SK-N-SH (cell line): ENCODE measurements around the gene POLD3. TPM values are rescaled to one million over a fixed set of nuclear protein-coding genes. Genes with fewer than 3 reads are reported as not detected.

Experiments
- CTCF ChIA-PET: fragments of 300-600, 350-600 bp; formaldehyde crosslinking; extraction: SDS; loops from one replicate; lab custom pipeline; 2021; lab: Yijun Ruan, JAX
- POLR2A ChIA-PET: fragments of 350-600 bp; sonication (Branson Sonifier 250); formaldehyde crosslinking; extraction: SDS; loops from one replicate; lab custom pipeline; 2020; ENCODE audit warnings: antibody characterized with exemption, inconsistent platforms; lab: Yijun Ruan, JAX
- DNase-seq: peaks from one replicate; pipeline ENCODE4 v3.0.0; 2012
- H2AFZ ChIP-seq: fragments of 200-600 bp; sonication (generic); 2 replicates; pipeline ENCODE4 v1.8.1; 2016; ENCODE audit warnings: antibody characterized with exemption, mild to moderate bottlenecking, low read depth
- H3F3A ChIP-seq: fragments of 200-600 bp; sonication (generic); replicated peaks from 2 replicates; pipeline ENCODE3; 2016; ENCODE audit warnings: antibody characterized with exemption, mild to moderate bottlenecking; ENCODE audit not compliant: insufficient read depth
- H3K27ac ChIP-seq, 2 experiments: fragments of 200-500 bp in 1 of 2; fragments of 200-600 bp in 1 of 2; sonication (Bioruptor generic) in 1 of 2; sonication (generic), shearing (Covaris generic) in 1 of 2; 2 replicates each; pipeline versions ENCODE4 v1.5.1 to v1.6.1; 2014 to 2016; ENCODE audit warnings: low read depth in 2 of 2, inconsistent platforms in 1 of 2, low read length in 1 of 2, mild to moderate bottlenecking in 1 of 2, mixed read lengths in 1 of 2
- H3K27me3 ChIP-seq: fragments of 200-600 bp; sonication (generic), shearing (Covaris generic); 2 replicates; pipeline ENCODE4 v1.6.1; 2016; ENCODE audit warnings: mixed run types; ENCODE audit not compliant: insufficient read depth
- H3K36me3 ChIP-seq, 2 experiments: fragments of 200-500 bp in 1 of 2; fragments of 200-600 bp in 1 of 2; sonication (Bioruptor generic) in 1 of 2; sonication (generic) in 1 of 2; replicated peaks in 1 of 2; 2 replicates each; pipeline versions ENCODE3 to v1.5.1; 2014 to 2016; ENCODE audit warnings: low read length in 1 of 2, mild to moderate bottlenecking in 1 of 2; ENCODE audit not compliant: insufficient read depth in 2 of 2, control insufficient read depth in 1 of 2
- H3K4me1 ChIP-seq, 2 experiments: fragments of 200-500 bp in 1 of 2; fragments of 200-600 bp in 1 of 2; sonication (Bioruptor generic) in 1 of 2; sonication (generic), shearing (Covaris generic) in 1 of 2; 2 replicates each; pipeline versions ENCODE4 v1.5.1 to v1.6.1; 2014 to 2016; ENCODE audit warnings: low read depth in 1 of 2, low read length in 1 of 2, mixed run types in 1 of 2; ENCODE audit not compliant: insufficient read depth in 2 of 2, control insufficient read depth in 1 of 2
- H3K4me2 ChIP-seq: fragments of 200-600 bp; sonication (generic), shearing (Covaris generic); 2 replicates; pipeline ENCODE4 v1.6.1; 2017; ENCODE audit warnings: mixed run types
- H3K4me3 ChIP-seq, 2 experiments: fragments of 200-500 bp in 1 of 2; fragments of 200-600 bp in 1 of 2; sonication (Bioruptor generic) in 1 of 2; sonication (generic), shearing (Covaris generic) in 1 of 2; 2 replicates each; pipeline versions ENCODE4 v1.5.1 to v1.8.1; 2014 to 2016; ENCODE audit warnings: low read depth in 2 of 2, inconsistent platforms in 1 of 2, low read length in 1 of 2, mild to moderate bottlenecking in 1 of 2, mixed read lengths in 1 of 2, moderate library complexity in 1 of 2
- H3K79me2 ChIP-seq: fragments of 200-600 bp; sonication (generic); 2 replicates; pipeline ENCODE4 v1.8.1; 2017; ENCODE audit warnings: mild to moderate bottlenecking; ENCODE audit not compliant: insufficient read depth
- H3K9ac ChIP-seq: fragments of 200-600 bp; sonication (generic); 2 replicates; pipeline ENCODE4 v1.6.1; 2017; ENCODE audit warnings: mixed run types
- H3K9me2 ChIP-seq: fragments of 200-600 bp; sonication (generic); 2 replicates; pipeline ENCODE4 v1.6.1; 2017; ENCODE audit warnings: mixed run types
- H3K9me3 ChIP-seq: fragments of 200-600 bp; sonication (generic); 2 replicates; pipeline ENCODE4 v1.6.1; 2017; ENCODE audit warnings: mixed run types, mild to moderate bottlenecking, moderate library complexity
- H4K20me1 ChIP-seq: fragments of 200-600 bp; sonication (generic); 2 replicates; pipeline ENCODE4 v1.6.1; 2017; ENCODE audit warnings: mild to moderate bottlenecking, mixed run types; ENCODE audit not compliant: insufficient read depth
- CHD2 ChIP-seq: fragments of 150-350 bp; IDR thresholded peaks from 2 replicates; pipeline ENCODE4 v1.6.1; 2018; ENCODE audit warnings: low read length; ENCODE audit not compliant: partially characterized antibody
- ELF1 ChIP-seq: IDR thresholded peaks from 2 replicates; pipeline ENCODE4 v1.4.0; 2012
- EP300 ChIP-seq, 2 experiments: IDR thresholded peaks; 2 replicates each; pipeline versions ENCODE4 v1.4.0 to v1.6.1; 2012; ENCODE audit warnings: borderline replicate concordance in 1 of 2, low read depth in 1 of 2, low read length in 1 of 2
- FOXJ3 ChIP-seq: sonication (generic); formaldehyde crosslinking; IDR thresholded peaks from 2 replicates; pipeline ENCODE4 v1.5.1; 2020; ENCODE audit warnings: mild to moderate bottlenecking, missing genetic modification reagents
- GATA2 ChIP-seq: sonication (generic); formaldehyde crosslinking; IDR thresholded peaks from 2 replicates; pipeline ENCODE4 v1.5.0; 2020; ENCODE audit warnings: mild to moderate bottlenecking, missing genetic modification reagents
- MEF2A ChIP-seq: IDR thresholded peaks from 2 replicates; pipeline ENCODE4 v1.4.0; 2012; ENCODE audit warnings: low read depth, borderline replicate concordance
- POLR2AphosphoS5 ChIP-seq: IDR thresholded peaks from 2 replicates; pipeline ENCODE4 v1.6.1; 2012; ENCODE audit warnings: low read depth, low read length
- RXRA ChIP-seq: IDR thresholded peaks from 2 replicates; pipeline ENCODE4 v1.4.0; 2012; ENCODE audit warnings: low read depth, mild to moderate bottlenecking, borderline replicate concordance
- SMC3 ChIP-seq: IDR thresholded peaks from 2 replicates; pipeline ENCODE4 v1.6.1; 2012; ENCODE audit warnings: low read depth, low read length, improper control_type of control experiment
- WGBS: methylation state at CpG from one replicate; pipeline ENCODE4 v1.1.6; 2017; ENCODE audit warnings: low lambda C conversion rate; 5-methylcytosine and 5-hydroxymethylcytosine counted together
- polyA plus RNA-seq, 3 experiments: library from polyadenylated mRNA; depleted of rRNA; stranded (reverse); fragments of >200 nt; gene quantifications; 2 replicates each; pipeline ENCODE4 v1.2.3, GENCODE V29; 2012
- TF ChIP-seq, protein P1 (sequence below): IDR thresholded peaks from 2 replicates; pipeline ENCODE4 v1.6.1; 2012; ENCODE audit warnings: mild to moderate bottlenecking, low read depth, low read length, moderate library complexity

The POLD3 gene
- polyA plus RNA-seq, 1 of the 3 experiments (the other 2 are of a cell fraction), result 7.9 TPM

DNA sequence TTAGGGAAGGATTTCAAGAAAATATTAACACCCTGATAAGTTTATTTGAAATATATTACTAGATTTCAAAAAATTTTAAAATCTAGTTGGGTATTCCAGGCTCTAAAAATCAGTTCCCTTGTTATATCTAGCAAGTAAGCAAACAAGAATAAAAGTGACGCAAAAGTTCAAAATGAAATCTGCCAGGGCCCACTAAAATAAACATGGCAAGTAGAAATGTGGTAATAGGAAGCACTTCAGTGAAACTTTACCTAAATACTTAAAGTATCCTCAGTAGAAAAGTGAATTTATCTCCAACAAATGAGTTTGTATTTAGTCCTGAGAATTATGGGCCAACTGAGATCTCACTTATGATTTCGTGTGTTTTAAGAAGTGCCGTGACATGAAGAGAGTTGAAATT, 23.6 kb downstream of the POLD3 start:
- Histone ChIP-seq H3K9me2 (no peaks in the 10 kb centered on the region), H3K4me1 (no peaks in the 10 kb centered on the region), H3F3A (peaks cover 4% of the 10 kb centered on the region), H3K4me3 (no peak overlapping the region), H3K27me3 (no peaks in the 10 kb centered on the region), H3K27ac (no peak overlapping the region), H3K9me3 (no peaks in the 10 kb centered on the region), H3K79me2 (no peaks in the 10 kb centered on the region), H3K36me3 (peaks cover 32 to 53% of the 10 kb centered on the region in 2 experiments), H3K9ac (no peak overlapping the region), H2AFZ (no peak overlapping the region), H3K4me2 (no peak overlapping the region), H4K20me1 (no peaks in the 10 kb centered on the region)
- WGBS, result 99% methylated on average over 3 of the region's 3 CpGs
- no peak for TF ChIP-seq GATA2 (CRISPR knock-in tag)
- TF ChIP-seq EP300 (IDR thresholded peaks at IDR 0.05; ENCODE audit: borderline replicate concordance in 1 of 2, low read depth in 1 of 2, low read length in 1 of 2), result no peak
- TF ChIP-seq POLR2AphosphoS5, result no peak
- TF ChIP-seq ELF1, result no peak
- no peak for TF ChIP-seq CHD2
- no peak for TF ChIP-seq MEF2A
- TF ChIP-seq, protein P1, sequence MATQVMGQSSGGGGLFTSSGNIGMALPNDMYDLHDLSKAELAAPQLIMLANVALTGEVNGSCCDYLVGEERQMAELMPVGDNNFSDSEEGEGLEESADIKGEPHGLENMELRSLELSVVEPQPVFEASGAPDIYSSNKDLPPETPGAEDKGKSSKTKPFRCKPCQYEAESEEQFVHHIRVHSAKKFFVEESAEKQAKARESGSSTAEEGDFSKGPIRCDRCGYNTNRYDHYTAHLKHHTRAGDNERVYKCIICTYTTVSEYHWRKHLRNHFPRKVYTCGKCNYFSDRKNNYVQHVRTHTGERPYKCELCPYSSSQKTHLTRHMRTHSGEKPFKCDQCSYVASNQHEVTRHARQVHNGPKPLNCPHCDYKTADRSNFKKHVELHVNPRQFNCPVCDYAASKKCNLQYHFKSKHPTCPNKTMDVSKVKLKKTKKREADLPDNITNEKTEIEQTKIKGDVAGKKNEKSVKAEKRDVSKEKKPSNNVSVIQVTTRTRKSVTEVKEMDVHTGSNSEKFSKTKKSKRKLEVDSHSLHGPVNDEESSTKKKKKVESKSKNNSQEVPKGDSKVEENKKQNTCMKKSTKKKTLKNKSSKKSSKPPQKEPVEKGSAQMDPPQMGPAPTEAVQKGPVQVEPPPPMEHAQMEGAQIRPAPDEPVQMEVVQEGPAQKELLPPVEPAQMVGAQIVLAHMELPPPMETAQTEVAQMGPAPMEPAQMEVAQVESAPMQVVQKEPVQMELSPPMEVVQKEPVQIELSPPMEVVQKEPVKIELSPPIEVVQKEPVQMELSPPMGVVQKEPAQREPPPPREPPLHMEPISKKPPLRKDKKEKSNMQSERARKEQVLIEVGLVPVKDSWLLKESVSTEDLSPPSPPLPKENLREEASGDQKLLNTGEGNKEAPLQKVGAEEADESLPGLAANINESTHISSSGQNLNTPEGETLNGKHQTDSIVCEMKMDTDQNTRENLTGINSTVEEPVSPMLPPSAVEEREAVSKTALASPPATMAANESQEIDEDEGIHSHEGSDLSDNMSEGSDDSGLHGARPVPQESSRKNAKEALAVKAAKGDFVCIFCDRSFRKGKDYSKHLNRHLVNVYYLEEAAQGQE, result no peak
- TF ChIP-seq FOXJ3, result no peak
- ChIA-PET CTCF (interaction anchor here (0.5 to 1.5 kb wide), 2 partner anchors 87 kb away, joined by 3 to 6 read pairs; no protein-coding TSS in a partner anchor), POLR2A (no interaction called here)
- no peak for DNase-seq

DNA sequence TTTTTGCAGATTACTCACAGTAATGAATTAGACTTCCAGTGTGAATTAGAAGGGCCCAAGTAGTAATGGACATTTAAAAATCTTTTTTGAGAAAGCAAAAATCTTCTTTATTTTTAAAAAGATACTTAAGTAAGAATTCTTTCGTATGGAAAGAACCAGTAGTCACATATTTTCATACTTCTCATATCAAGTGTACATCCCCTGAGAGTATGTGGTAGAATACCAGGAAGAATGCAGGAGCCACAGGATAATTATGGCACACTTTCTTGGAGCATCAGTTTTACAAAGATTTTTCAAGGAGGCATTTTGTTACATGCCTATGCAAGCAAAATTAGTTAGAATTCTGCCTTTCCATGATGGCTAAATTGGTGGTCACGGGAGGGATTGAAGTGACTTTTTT, 28.1 kb downstream of the POLD3 start:
- TF ChIP-seq RXRA (no peak), ELF1 (no peak), POLR2AphosphoS5 (no peak), SMC3 (no peak)
- no peaks in the 10 kb centered on the region for H3K27me3 ChIP-seq
- no peak overlapping the region for H3K9ac ChIP-seq
- no peaks in the 10 kb centered on the region for H4K20me1 ChIP-seq
- H3K36me3 ChIP-seq, result peaks cover 24 to 35% of the 10 kb centered on the region in 2 experiments
- WGBS, result 95% methylated on average over 2 of the region's 2 CpGs
- H3K4me1 ChIP-seq, result no peaks in the 10 kb centered on the region
- H3K4me3 ChIP-seq, result no peak overlapping the region
- no peak overlapping the region for H3K4me2 ChIP-seq
- no peaks in the 10 kb centered on the region for H3K9me3 ChIP-seq
- POLR2A ChIA-PET, result no interaction called here
- CTCF ChIA-PET, result no interaction called here
- H3K79me2 ChIP-seq, result no peaks in the 10 kb centered on the region
- H3F3A ChIP-seq, result peaks cover 4% of the 10 kb centered on the region
- H3K9me2 ChIP-seq, result no peaks in the 10 kb centered on the region
- no peak overlapping the region for H3K27ac ChIP-seq
- DNase-seq, result no peak
- no peak overlapping the region for H2AFZ ChIP-seq
